HG03060 (cell line): ENCODE results near the gene PHKA1.
"Not testable (repeated sequence)": the region's sequence is repeated elsewhere in the genome, so short reads cannot be mapped to it uniquely, and the experiment has no call there.

Source experiments
- ATAC-seq: cut with Tn5 transposase; IDR thresholded peaks from one replicate; pipeline ENCODE4 v1.9.1; 2021; ENCODE audit warnings: low read depth, moderate number of reproducible peaks; ENCODE audit not compliant: unreplicated experiment

Gene PHKA1

DNA sequence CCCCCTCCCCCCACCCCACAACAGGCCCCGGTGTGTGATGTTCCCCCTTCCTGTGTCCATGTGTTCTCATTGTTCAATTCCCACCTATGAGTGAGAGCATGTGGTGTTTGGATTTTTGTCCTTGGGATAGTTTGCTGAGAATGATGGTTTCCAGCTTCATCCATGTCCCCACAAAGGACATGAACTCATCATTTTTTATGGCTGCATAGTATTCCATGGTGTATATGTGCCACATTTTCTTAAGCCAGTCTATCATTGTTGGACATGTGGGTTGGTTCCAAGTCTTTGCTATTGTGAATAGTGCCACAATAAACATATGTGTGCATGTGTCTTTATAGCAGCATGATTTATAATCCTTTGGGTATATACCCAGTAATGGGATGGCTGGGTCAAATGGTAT is 40.2 kb downstream of the PHKA1 start:
- not testable (repeated sequence) for ATAC-seq

DNA sequence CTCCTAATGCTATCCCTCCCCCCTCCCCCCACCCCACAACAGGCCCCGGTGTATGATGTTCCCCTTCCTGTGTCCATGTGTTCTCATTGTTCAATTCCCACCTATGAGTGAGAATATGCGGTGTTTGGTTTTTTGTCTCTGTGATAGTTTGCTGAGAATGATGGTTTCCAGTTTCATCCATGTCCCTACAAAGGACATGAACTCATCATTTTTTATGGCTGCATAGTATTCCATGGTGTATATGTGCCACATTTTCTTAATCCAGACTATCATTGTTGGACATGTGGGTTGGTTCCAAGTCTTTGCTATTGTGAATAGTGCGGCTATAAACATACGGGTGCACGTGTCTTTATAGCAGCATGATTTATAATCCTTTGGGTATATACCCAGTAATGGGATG is 44.6 kb downstream of the PHKA1 start:
- ATAC-seq = not testable (repeated sequence)

DNA sequence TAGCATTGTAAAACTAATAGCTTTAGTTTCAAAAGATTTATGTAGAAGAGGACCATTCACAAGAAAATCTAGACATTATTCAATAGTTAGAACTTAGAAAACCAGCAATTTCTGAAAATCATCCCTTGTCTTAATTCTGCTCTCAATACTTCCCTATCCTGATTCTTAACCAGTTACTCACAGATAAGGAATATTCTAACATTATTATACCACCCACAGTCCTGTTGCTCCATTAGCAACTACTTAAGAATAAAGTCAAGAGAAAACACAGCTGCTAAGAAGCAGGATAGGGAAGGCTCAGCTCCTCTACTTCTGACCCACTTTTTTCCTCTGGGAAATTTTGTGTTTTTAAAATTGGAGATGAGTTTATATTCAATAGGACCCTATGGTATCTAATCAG is 47.7 kb downstream of the PHKA1 start:
- ATAC-seq = no peak

DNA sequence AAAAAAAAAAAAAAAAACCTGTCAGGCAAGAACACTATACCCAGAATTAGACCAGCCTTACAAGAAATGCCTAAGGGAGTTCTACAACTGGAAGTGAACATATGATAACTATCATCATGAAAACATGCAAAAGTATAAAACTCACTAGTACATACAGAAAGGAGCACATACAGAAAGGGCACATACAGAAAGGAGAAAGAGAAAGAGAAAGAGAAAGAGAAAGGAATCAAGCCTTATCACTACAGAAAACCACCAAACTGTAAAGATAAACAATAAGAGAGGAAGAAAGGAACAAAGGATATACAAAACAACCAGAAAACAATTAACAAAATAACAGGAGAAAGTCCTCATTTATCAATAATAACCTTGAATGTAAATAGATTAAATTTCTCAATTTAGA is 50.4 kb downstream of the PHKA1 start:
- ATAC-seq = no peak

DNA sequence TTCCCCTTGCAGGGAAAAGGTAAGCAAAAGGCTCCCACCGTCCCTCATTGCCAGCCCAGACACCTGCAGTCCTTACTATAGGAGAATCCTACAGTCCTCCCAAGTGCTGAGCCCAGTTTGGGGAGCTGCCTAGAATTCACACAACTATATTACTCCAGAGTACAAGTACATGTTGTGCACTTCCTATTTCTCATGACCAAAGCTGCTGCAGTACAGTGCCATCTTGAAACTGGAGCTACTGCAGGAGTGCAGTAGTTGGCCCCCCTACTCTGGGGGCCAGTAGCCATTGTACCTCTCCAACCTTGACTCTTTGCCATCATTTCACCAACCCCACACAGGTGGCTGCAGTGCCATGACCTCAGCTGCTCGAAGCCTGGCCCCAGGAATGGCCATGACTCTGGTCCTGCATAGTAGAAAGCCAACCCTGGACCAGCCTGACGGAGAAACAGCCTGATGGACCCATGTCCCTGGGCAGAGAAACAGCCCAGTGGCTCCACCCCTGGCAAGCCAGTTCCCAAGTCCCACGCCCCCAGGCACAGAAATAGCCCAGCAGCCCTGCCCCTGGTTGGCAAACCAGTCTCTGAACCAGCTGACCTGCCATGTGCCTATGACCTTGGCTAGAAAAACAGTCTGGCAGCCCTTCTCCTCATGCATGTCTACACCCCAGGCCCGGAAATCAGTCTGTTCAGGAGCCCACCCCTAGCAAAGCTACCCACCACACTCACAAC is 51.9 kb downstream of the PHKA1 start:
- ATAC-seq = no peak

DNA sequence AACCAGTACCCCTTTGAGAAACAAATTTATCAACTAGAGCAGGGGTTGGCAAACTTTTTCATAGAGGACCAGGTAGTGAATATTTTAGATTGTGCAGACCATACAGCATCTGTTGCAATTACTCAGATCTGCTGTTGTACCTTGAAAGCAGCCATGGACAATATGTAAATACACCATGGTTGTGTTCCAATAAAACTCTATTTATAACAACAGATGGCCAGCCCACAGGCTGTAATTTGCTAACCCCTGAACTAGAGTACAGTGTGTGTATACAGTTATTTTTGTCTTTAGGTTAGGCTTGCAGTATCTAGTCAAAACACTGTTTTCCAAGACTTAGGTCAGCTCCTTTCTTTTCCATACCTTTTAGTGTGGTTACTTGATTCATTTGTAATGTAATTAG is 54.4 kb downstream of the PHKA1 start:
- ATAC-seq = no peak

DNA sequence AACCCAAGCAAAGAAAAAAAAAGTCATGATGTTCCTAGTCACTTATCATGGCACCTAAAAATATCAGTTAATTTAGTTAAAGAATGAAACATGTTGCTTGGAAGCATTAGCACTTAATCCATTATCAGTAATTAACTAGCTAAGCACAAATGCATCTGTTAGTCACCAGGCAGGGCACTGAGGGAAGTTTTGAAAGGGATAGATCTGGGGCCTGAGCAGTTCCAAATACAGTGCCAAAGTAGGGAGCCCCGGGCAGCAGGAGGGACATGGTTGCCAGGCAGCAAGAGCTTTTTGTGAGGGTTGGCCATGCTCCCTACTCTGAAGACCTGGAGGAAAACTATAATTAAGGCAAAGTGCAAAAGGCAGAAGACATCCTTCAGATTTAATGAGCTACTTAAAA is 62.0 kb downstream of the PHKA1 start:
- no peak for ATAC-seq

DNA sequence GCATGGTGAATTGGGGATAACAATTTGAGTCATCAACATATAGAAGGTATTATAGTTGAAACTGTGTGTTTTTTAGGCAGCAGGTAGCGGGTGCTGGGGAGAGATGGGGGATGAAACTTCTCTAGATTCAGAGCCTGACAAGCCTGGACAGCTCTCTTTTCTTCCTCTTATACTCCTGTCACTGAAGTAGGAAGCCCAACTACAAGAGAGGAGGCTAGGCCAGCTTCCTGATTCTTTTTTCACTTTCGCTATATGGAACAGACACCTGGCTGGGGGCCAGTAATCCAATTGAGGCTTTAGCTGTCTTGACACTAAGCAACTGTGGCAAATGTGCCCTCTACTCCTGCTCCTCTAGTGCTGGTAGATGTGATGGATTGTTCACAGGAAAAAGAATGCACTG is 69.2 kb downstream of the PHKA1 start:
- no peak for ATAC-seq

DNA sequence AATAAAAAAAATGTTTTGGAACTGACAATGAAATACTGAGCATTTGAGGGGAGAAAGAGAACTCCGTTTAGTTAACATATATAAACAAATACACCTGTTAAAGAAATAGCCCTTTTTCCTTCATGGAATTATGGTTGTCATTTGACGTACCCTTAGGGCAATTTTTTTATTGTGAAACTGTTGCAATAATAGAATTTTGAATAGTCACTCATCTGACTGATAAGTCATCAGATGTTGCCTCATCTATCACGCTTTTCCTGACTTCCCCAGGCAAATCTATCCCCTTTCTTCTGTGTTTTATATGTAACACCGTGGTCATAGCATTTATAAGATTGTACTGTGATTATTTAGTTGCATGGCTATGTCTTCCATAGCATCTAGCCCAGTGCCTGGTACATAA is 72.5 kb downstream of the PHKA1 start:
- no peak for ATAC-seq

DNA sequence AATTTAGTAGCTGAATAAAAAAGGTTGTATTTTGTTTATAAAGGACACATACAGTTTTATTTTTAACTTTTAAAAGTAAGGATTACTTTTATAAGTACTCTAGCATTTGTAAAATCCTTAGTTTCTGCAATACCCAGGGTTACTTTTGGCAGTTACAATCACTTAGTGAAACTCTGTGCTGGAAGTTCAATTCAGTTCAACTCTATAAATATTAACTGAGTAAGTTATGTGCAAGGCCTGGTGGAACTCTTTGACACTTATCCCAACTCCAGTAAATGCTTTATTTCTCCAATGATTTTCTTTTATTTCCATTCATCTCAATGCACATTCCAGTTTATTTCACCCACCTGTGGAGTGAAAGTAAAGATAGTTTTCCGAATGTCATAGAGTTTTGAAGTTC is 78.2 kb downstream of the PHKA1 start:
- no peak for ATAC-seq

DNA sequence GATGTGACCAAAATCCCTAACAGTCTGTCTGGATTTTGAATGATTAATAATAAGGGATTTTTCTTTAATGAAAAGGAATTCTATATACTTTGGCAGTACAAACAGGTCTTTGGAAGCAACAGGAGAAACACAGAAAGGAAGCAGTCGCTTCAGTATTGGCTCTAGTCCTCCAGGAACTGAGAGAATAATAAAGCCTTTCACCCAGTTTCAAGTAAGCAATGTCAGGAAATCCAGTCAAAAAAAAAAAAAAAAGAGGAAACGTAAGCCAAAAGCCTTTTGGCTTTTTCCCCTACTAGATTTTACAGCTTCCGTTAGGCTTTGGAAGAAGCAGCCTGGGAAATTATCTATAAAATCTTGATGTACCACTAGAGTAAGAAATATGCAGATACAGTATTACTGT is 79.8 kb downstream of the PHKA1 start:
- ATAC-seq = no peak

DNA sequence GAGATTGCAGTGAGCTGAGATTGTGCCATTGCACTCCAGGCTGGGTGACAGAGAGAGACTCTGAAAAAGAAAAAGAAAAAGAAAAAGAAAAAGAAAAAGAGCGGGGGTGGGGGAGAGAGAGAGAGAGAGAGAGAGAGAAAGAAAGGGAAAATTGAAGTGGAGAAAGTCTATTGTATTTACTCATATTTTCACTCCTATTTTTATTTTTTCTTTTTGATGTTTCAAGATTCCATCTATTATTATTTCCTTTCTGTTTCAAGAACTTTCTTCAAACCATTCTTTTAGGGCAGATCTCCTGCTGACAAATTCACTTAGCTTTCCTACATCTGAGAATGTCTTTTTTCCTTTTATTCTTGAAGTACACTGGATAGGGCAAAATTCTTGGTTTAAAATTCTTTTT is 83.9 kb downstream of the PHKA1 start:
- ATAC-seq = no peak

DNA sequence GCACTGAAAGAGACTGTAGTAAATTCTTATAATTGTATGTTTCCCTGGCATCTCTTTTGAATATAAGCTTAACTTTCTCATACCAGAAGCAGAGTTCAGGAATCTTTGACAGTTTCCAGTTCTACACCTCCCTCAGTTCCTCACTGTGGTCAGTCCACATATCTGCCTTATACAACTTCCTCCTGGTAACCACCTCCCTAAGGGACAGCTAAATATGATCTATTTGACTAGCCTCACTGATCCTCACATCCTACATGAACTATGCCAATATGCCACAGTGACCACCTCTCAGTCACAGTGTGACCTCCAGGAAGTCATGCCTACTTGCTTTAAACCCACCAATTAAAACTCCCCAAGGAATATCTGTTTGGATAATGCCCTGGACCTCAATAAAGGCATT is 89.9 kb downstream of the PHKA1 start:
- no peak for ATAC-seq

DNA sequence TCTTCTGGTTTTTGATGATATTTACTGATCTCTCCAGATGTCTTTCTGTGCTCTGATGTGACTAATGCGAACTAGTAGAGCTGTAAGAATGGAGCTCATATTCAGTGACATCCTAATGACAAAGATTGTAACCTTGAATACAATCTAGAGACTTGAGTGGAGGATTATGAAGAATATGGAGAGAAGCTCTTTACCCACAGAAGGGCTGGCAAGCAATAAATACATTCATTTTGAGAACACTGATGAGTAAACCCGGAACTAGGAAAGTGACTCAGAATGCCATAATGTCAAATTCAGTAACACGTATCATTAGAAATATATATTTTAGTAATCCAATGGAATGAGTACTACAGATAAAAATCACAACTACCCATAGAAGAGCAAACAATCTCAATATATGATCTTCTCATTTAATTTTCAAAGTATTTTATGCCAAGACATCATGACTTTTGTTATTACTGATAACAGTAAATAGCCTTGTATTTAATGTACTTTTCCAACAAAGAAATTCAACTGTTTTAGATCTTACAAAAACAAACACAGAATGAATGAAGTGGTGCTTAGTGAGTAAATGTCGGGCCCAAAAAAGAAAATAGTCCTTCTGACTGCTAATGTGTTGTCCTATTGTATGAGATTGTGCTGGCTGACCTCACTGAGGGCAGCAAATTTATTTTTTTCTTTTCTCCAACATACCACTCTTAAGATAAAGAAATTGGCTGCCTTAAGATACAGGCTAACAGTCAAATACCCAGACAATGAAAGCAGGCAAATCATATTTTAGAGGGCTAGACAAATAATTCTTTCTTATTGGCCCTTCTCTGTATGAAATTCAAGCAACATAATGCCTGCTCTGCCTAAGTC is 92.3 kb downstream of the PHKA1 start:
- ATAC-seq = peak; percentile 93

DNA sequence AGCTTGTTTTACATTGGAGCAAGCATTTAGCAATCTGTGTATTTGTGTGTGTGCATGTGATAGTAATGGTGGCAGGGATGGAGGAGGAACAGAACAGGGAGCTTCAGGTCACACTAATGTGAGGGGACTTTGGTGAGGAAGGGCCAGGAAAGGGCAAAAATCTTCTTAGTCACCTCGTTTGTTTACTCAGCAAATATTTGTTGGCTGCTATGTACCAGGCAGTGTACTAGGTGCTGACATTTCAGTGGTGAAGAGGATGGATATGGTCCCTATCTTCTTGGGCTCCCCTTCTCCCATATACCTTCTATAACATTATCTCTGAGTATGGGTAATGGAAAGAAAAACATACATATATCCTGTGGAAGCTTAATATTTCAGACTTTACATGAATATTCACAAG is 92.9 kb downstream of the PHKA1 start:
- ATAC-seq = no peak

DNA sequence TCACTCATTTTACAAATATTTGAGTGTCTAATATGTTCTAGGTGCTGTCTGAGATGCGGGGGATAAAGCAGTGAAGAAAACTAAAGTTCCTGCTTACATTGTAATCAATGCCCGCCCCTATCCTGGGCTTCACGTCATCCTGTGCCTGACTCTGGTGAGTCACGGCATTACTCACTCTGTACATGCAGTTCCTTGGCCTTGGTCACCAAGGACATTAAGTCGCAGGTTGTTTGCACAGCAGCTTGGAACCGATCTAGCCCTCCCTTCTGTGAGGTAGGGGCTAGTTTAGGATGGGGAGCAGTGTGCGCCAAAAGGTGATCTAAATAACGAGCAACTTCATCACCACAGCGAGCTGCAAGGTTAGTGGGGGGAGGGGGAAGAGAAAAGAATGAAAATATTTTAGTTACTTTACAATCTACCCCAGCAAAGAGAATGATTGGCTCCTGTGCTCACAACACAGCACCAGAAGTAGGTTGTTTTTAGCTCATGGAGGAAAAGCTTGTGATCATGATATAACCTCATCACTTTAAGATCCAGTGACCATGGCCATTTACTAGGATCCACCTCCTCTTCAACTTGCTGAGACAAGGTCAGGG is 93.5 kb downstream of the PHKA1 start:
- no peak for ATAC-seq

DNA sequence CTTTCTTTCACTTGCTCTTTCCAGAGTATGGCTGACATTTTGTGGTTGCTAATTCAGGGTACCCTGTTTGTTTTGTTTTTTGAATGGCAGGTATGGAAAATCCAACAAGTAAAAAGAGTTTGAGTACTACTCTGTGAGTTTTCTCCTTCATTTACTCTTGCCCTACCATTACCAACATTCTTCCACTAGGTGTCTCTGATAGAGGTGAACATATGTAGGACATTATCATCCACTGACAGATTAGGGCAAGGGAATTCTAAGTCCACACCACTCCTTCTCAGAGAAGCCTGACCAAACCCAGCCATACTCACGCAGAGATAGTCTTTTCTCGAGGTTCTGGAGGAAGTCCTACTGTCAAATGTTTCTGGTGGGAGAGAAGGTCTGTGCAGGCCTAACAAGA is 104.8 kb downstream of the PHKA1 start:
- no peak for ATAC-seq

DNA sequence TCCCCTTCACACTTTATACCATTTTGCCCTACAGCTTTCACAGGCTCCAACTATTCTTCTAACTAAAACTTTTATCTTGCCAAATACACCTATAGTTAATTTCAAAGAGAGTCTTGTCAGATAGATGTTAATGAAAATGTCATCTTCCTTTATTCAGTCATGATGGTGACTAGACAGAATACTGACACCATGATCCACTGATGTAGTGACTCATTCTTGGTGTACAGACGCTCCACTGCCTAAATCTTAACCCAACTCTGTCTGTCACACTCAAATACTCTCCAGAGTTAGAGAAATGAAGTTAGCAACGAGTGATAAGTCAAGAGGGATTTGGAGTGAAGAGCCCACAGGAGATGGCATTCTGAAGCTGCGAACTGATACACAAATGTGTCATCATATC is 109.4 kb downstream of the PHKA1 start:
- no peak for ATAC-seq

DNA sequence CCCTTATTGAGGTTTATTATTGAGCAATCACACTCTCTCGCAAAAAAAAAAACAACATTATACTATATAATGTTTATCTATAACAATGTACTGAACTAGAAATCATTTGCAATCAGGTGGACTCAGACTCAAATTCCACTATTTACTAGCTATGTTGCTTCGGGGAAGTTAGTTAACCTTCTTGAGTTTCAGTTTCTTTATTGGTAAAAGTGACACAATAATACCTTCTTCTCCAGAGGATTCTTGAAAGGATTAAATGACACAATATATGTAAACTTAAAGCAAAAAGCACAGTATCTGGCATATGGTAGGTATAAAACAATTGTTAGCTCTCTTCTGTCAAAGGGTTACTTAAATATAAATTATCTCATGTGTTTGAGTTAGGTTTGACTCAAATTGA is 110.0 kb downstream of the PHKA1 start:
- ATAC-seq = no peak

DNA sequence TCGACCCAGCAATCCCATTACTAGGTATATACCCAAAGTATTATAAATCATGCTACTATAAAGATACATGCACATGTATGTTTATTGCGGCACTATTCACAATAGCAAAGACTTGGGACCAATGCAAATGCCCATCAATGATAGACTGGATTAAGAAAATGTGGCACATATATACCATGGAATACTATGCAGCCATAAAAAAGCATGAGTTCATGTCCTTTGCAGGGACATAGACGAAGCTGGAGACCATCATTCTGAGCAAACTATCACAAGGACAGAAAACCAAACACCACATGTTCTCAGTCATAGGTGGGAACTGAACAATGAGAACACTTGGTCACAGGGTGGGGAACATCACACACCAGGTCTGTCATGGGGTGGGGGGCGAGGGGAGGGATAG is 123.1 kb downstream of the PHKA1 start:
- not testable (repeated sequence) for ATAC-seq

DNA sequence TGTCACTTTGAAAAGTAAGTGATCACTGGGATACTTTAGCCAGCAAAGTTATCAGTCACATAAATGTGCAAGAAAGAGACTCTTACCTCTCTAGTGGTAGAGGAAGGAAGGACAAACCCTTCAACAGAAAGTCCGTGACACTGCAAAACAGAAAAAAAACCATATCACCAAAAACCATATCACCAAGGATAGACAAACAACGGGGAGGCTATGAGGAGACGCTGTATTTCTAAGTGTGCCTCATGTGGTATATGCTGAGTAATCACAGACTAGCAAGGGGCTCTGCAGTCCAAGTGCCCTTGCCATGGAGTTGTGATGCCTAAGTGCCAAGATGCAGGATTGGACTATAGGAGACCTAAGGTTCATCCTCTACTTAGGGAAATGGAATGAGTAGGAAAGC is 129.9 kb downstream of the PHKA1 start:
- ATAC-seq = no peak
